ENCODE data around the gene HPS4. TPM values are rescaled to one million over a fixed set of nuclear protein-coding genes. Genes with fewer than 3 reads are reported as not detected.

HPS4 gene
- total and polyA plus RNA-seq, 4 donors: 5.4 to 26.2 (median 12.6) TPM

GRCh38 chr22:26522592-26522991 lies 39.0 kb upstream of the HPS4 start:
- Histone ChIP-seq H3K27me3 (ENCODE audit: control insufficient read depth in 4 of 4, insufficient read depth in 4 of 4, low read length in 3 of 4) (no peaks in the 10 kb centered on the region), H3K4me3 (ENCODE audit: low read depth in 1 of 3, low read length in 3 of 3) (no peak overlapping the region), H3K4me1 (ENCODE audit: control insufficient read depth in 4 of 4, insufficient read depth in 4 of 4, low read length in 3 of 4) (peaks cover under 1 to 15% (median 5%) of the 10 kb centered on the region in 4 donors), H3K27ac (ENCODE audit: low read depth in 1 of 2, low read length in 2 of 2) (peak overlapping the region; percentile 1 to 23), H3K36me3 (ENCODE audit: control insufficient read depth in 4 of 4, insufficient read depth in 3 of 4, low read depth in 1 of 4, low read length in 3 of 4) (no peaks in the 10 kb centered on the region), H3K9ac (ENCODE audit: low read depth in 1 of 2, low read length in 2 of 2) (no peak overlapping the region), H3K9me3 (ENCODE audit: control insufficient read depth in 4 of 4, low read length in 3 of 4) (no peaks in the 10 kb centered on the region)
- 94% methylated on average over 4 of the region's 4 CpGs for WGBS
- no peak for DNase-seq (ENCODE audit: low spot score)
- TF ChIP-seq MAX (IDR thresholded peaks at IDR 0.05) (no peak), GABPA (IDR thresholded peaks at IDR 0.05 in 1 of 2, conservative IDR thresholded peaks at IDR 0.05 in 1 of 2) (no peak), RAD21 (IDR thresholded peaks at IDR 0.05) (no peak), TAF1 (conservative IDR thresholded peaks at IDR 0.05) (no peak), SP1 (IDR thresholded peaks at IDR 0.05) (no peak), RXRA (IDR thresholded peaks at IDR 0.05) (no peak), JUND (IDR thresholded peaks at IDR 0.05) (no peak), YY1 (IDR thresholded peaks at IDR 0.05) (no peak), EGR1 (IDR thresholded peaks at IDR 0.05; ENCODE audit: low read depth in 2 of 2) (no peak), HNF4G (IDR thresholded peaks at IDR 0.05) (no peak), FOXA2 (IDR thresholded peaks at IDR 0.05) (no peak), HNF4A (conservative IDR thresholded peaks at IDR 0.05) (no peak), NR2F2 (IDR thresholded peaks at IDR 0.05) (no peak)
- TF ChIP-seq, protein P1, sequence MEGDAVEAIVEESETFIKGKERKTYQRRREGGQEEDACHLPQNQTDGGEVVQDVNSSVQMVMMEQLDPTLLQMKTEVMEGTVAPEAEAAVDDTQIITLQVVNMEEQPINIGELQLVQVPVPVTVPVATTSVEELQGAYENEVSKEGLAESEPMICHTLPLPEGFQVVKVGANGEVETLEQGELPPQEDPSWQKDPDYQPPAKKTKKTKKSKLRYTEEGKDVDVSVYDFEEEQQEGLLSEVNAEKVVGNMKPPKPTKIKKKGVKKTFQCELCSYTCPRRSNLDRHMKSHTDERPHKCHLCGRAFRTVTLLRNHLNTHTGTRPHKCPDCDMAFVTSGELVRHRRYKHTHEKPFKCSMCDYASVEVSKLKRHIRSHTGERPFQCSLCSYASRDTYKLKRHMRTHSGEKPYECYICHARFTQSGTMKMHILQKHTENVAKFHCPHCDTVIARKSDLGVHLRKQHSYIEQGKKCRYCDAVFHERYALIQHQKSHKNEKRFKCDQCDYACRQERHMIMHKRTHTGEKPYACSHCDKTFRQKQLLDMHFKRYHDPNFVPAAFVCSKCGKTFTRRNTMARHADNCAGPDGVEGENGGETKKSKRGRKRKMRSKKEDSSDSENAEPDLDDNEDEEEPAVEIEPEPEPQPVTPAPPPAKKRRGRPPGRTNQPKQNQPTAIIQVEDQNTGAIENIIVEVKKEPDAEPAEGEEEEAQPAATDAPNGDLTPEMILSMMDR (IDR thresholded peaks at IDR 0.05; ENCODE audit: low read depth, low read length, missing input control): no peak
- TF ChIP-seq, protein P2, sequence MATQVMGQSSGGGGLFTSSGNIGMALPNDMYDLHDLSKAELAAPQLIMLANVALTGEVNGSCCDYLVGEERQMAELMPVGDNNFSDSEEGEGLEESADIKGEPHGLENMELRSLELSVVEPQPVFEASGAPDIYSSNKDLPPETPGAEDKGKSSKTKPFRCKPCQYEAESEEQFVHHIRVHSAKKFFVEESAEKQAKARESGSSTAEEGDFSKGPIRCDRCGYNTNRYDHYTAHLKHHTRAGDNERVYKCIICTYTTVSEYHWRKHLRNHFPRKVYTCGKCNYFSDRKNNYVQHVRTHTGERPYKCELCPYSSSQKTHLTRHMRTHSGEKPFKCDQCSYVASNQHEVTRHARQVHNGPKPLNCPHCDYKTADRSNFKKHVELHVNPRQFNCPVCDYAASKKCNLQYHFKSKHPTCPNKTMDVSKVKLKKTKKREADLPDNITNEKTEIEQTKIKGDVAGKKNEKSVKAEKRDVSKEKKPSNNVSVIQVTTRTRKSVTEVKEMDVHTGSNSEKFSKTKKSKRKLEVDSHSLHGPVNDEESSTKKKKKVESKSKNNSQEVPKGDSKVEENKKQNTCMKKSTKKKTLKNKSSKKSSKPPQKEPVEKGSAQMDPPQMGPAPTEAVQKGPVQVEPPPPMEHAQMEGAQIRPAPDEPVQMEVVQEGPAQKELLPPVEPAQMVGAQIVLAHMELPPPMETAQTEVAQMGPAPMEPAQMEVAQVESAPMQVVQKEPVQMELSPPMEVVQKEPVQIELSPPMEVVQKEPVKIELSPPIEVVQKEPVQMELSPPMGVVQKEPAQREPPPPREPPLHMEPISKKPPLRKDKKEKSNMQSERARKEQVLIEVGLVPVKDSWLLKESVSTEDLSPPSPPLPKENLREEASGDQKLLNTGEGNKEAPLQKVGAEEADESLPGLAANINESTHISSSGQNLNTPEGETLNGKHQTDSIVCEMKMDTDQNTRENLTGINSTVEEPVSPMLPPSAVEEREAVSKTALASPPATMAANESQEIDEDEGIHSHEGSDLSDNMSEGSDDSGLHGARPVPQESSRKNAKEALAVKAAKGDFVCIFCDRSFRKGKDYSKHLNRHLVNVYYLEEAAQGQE (IDR thresholded peaks at IDR 0.05): no peak

- Histone ChIP-seq H3K4me1 (ENCODE audit: control insufficient read depth in 4 of 4, insufficient read depth in 4 of 4, low read length in 3 of 4) (peaks cover 2 to 18% (median 6%) of the 10 kb centered on the region in 4 donors), H3K36me3 (ENCODE audit: control insufficient read depth in 4 of 4, insufficient read depth in 3 of 4, low read depth in 1 of 4, low read length in 3 of 4) (no peaks in the 10 kb centered on the region), H3K9me3 (ENCODE audit: control insufficient read depth in 4 of 4, low read length in 3 of 4) (no peaks in the 10 kb centered on the region), H3K27ac (ENCODE audit: low read depth in 1 of 2, low read length in 2 of 2) (peak overlapping the region in 1 of 2 donors; percentile 1), H3K9ac (ENCODE audit: low read depth in 1 of 2, low read length in 2 of 2) (no peak overlapping the region), H3K27me3 (ENCODE audit: control insufficient read depth in 4 of 4, insufficient read depth in 4 of 4, low read length in 3 of 4) (no peaks in the 10 kb centered on the region), H3K4me3 (ENCODE audit: low read depth in 1 of 3, low read length in 3 of 3) (no peak overlapping the region)
- TF ChIP-seq FOXA1 (IDR thresholded peaks at IDR 0.05) (no peak), ATF3 (IDR thresholded peaks at IDR 0.05) (no peak), GABPA (IDR thresholded peaks at IDR 0.05 in 1 of 2, conservative IDR thresholded peaks at IDR 0.05 in 1 of 2) (no peak), FOXA2 (IDR thresholded peaks at IDR 0.05) (no peak), RXRA (IDR thresholded peaks at IDR 0.05) (no peak), EGR1 (IDR thresholded peaks at IDR 0.05; ENCODE audit: low read depth in 2 of 2) (no peak), MAX (IDR thresholded peaks at IDR 0.05) (no peak), HNF4G (IDR thresholded peaks at IDR 0.05) (no peak), YY1 (IDR thresholded peaks at IDR 0.05) (no peak), TAF1 (conservative IDR thresholded peaks at IDR 0.05) (no peak), SP1 (IDR thresholded peaks at IDR 0.05) (no peak), JUND (IDR thresholded peaks at IDR 0.05) (no peak)
- TF ChIP-seq, protein P2 (IDR thresholded peaks at IDR 0.05): no peak
- TF ChIP-seq, protein P1 (IDR thresholded peaks at IDR 0.05; ENCODE audit: low read depth, low read length, missing input control): no peak
- DNase-seq (ENCODE audit: low spot score): no peak
- WGBS: 96% methylated on average over 2 of the region's 2 CpGs
Measured at GRCh38 chr22:26522012-26522411, 38.4 kb upstream of the HPS4 start.
